HFF-Myc (cell line): ENCODE measurements around the gene ARID5B.

Source experiments
- DNase-seq: peaks from one replicate; pipeline ENCODE4 v3.0.0-alpha.2; 2011; ENCODE audit warnings: low read depth; ENCODE audit errors: extremely low read depth
- H3K4me3 ChIP-seq: replicated peaks from 2 replicates; pipeline ENCODE4 v1.5.1; 2011; ENCODE audit warnings: low read depth, mild to moderate bottlenecking, control low read depth, low read length
- TF ChIP-seq, protein P1 (sequence below): IDR thresholded peaks from 2 replicates; pipeline ENCODE4 v1.5.1; 2012; ENCODE audit warnings: mild to moderate bottlenecking, low read depth, low read length, control low read depth; ENCODE audit errors: missing control alignments

Gene ARID5B

DNA sequence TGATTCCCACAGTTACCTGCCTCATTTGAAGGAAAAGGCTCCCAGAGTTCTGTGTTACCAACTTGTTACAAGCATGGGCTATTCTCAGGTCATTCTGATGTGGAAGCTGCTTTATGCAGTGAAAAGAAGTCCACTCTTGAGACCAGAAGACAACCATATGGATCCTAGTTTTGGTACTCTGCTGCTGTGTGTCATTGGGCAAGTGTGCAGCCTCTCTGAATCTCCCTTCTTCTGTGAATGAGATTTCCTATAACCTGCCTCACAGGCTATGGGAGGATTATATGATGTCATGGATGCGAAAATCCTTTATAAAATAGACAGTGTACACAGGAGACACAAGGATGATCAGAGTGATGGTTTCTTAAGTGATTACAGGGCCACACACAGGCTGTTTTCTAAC lies 166.1 kb downstream of the ARID5B start:
- TF ChIP-seq, protein P1, sequence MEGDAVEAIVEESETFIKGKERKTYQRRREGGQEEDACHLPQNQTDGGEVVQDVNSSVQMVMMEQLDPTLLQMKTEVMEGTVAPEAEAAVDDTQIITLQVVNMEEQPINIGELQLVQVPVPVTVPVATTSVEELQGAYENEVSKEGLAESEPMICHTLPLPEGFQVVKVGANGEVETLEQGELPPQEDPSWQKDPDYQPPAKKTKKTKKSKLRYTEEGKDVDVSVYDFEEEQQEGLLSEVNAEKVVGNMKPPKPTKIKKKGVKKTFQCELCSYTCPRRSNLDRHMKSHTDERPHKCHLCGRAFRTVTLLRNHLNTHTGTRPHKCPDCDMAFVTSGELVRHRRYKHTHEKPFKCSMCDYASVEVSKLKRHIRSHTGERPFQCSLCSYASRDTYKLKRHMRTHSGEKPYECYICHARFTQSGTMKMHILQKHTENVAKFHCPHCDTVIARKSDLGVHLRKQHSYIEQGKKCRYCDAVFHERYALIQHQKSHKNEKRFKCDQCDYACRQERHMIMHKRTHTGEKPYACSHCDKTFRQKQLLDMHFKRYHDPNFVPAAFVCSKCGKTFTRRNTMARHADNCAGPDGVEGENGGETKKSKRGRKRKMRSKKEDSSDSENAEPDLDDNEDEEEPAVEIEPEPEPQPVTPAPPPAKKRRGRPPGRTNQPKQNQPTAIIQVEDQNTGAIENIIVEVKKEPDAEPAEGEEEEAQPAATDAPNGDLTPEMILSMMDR: no peak
- H3K4me3 ChIP-seq: no peak overlapping the region
- no peak for DNase-seq

DNA sequence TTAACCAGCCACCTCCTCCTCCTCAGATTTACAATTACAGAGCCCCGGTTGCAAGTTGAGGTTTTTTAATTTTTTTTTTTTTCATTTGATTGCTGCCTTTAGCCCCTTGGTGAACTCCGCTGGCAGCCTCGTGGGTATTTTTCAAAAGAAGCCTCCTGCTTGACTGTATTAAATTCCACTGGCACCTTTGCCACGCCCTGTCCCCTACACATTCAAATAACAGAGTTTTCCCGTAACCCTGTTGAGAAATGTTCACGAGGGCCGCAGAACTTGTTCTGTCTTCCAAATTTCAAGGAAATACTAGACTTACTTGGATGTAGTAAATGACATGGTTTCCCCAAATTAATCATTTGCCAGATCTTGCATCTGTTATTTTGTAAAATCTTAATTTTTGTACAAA lies 167.0 kb downstream of the ARID5B start:
- TF ChIP-seq, protein P1: no peak

DNA sequence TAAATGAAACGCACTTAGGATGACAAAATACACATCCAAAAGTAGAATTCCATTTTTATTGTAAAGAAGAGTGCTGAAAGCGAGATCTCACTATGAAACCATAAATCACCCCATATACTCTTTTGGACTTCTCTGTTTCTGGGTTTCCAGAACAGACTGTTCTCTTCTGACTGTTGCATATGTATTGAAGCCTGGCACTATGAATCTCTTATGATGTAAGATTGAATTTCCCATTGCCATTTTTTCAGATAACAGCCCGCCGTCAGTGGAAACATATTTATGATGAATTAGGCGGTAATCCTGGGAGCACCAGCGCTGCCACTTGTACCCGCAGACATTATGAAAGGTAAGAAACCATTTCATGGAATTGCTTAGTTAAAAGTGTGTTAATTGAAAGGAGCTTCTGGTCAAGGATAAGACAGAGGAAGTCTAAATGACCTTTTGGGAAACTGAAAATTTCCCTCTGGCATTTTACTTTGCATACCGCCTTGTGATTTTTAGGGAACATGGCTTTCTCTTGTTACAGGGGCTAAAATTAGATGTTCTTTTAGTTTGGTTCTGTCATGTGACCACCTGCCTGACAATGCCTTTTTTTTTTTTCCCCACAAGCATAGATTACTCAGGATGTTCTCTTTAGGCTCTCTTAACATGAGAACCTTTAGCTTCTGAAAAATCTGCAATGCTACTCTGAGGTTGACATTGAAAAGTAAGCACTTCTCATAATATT lies 168.1 kb downstream of the ARID5B start:
- H3K4me3 ChIP-seq: no peak overlapping the region
- TF ChIP-seq, protein P1: no peak
- DNase-seq: no peak

More for the DNA sequence above, 167.0 kb downstream of the ARID5B start:
- no peak for DNase-seq
- no peak overlapping the region for H3K4me3 ChIP-seq

DNA sequence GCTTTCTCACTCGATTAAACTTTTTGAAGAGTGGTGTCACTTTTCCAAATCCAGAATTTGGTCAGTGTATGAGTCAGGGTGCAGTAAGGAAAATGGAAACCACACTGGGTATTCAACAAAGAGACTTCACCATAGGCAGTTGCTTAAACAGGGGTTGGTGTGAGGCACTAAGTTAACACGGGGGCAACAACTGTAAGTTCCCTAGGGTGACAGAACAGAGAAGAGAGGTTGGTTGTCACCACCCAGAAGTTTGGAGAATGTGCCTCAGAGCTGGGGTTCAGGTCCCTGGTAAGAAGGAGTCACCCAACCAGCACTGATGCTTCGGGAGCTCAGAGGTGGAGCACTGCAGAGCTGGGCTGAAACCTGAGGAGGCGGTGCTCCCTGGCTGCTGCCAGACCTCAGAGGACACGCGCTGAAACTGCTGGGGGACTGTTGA lies 170.4 kb downstream of the ARID5B start:
- DNase-seq: no peak
- TF ChIP-seq, protein P1: no peak
- no peak overlapping the region for H3K4me3 ChIP-seq

DNA sequence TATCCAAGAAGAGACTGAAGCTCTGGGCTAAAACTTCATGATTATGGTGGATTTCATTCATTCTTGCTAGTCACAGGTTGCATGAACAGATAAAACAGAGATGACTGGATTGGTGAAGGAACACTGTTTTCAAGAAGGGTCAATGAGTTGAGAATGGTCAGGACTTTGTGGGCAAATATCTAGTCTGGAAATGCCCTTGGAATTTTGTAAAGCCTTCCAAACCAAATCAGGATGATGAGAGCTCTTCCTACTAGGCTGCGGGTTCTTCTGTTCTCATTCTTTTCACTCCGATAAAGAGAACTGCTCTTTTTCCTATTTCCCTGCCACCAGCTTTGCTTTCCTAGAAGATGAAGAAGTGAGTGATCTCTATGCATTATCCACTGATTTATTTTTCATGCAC lies 171.4 kb downstream of the ARID5B start:
- TF ChIP-seq, protein P1: no peak
- no peak overlapping the region for H3K4me3 ChIP-seq
- no peak for DNase-seq

DNA sequence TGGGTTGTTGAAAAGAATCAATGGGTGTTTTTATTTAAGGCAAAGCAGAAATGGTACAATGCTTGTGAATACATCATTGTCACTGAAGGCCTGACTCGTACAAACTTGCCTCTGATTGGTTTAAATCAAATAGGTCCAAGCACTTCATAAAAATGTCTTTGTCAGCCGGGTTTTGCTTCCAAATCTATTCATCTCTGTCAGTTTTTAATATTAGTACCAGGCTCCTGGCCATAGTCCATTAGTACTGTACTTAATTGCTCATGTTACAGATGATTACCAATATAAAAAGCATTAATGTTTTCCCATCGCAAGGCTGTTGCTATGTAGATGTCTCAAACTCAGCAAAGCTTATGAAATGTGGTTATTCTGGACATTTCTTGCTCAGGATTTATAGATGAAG lies 171.9 kb downstream of the ARID5B start:
- H3K4me3 ChIP-seq: no peak overlapping the region
- DNase-seq: no peak
- TF ChIP-seq, protein P1: no peak

DNA sequence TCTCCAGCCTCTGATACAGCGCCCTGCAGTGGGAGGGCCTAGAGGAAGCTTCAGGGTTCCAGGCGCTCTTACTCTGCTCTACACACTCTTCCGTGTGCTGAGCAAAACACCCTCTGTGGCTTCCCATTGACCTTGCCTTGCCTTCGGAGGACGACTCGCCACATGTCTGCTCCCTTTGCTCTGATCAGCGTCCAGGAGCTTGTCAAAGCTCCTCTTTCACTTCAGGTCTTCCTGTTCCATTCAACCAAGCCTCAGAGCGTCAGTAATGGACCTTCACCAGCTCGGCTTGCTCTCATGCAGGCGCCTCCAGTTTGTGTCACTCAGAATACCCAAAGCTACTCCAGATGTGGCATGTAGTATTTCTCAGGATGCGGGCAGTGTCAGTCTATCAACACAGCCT lies 173.9 kb downstream of the ARID5B start:
- TF ChIP-seq, protein P1: no peak
- no peak overlapping the region for H3K4me3 ChIP-seq
- no peak for DNase-seq
